GM12874 (cell line): Measurements from ENCODE around the gene KRT13.

ENCODE experiments used
- TF ChIP-seq, protein P1 (sequence below): IDR thresholded peaks from 2 replicates; pipeline ENCODE4 v1.5.1; 2011; ENCODE audit warnings: low read depth, mild to moderate bottlenecking, control low read depth, low read length, moderate library complexity; ENCODE audit not compliant: insufficient read depth

KRT13 gene

DNA sequence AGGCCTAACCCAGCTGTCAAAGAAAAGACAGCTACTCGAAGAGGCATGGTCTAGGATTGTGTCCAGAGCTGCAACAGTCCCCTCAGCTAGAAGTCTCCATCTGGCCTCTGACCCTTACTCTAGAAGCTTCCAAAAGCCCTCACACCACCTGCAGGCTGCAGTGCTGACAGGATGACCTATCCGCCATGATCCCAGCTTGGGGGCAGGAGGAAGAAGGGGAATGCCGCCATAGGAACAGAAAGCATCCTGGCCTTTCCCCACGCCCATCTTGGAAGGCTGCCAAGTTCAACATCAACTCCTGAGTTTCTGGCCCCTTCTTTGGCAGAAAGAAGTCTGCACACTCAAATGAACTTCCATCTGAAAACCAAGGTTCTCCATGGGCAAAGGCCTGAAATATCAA, 12.6 kb downstream of the KRT13 start:
- TF ChIP-seq, protein P1, sequence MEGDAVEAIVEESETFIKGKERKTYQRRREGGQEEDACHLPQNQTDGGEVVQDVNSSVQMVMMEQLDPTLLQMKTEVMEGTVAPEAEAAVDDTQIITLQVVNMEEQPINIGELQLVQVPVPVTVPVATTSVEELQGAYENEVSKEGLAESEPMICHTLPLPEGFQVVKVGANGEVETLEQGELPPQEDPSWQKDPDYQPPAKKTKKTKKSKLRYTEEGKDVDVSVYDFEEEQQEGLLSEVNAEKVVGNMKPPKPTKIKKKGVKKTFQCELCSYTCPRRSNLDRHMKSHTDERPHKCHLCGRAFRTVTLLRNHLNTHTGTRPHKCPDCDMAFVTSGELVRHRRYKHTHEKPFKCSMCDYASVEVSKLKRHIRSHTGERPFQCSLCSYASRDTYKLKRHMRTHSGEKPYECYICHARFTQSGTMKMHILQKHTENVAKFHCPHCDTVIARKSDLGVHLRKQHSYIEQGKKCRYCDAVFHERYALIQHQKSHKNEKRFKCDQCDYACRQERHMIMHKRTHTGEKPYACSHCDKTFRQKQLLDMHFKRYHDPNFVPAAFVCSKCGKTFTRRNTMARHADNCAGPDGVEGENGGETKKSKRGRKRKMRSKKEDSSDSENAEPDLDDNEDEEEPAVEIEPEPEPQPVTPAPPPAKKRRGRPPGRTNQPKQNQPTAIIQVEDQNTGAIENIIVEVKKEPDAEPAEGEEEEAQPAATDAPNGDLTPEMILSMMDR = no peak

DNA sequence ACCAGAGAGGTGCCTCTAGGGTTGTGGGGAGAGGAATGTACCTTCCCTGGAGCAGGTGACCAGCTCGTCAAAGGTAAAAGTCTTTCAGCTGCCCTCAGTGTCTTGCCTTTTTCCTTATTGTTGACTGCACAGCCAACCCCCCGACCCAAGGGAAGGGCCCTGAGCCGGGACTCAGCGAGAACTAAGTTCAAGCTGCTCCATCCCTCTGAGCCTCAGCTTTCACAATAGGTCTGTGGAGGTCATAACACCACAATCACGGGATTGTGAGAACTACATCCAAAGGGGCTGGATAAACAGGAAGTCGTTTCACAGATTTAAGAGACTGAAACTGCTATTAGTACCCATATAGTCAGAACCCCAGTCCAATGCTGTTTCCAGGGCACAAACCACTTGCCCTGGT, 13.1 kb downstream of the KRT13 start:
- TF ChIP-seq, protein P1 = no peak

DNA sequence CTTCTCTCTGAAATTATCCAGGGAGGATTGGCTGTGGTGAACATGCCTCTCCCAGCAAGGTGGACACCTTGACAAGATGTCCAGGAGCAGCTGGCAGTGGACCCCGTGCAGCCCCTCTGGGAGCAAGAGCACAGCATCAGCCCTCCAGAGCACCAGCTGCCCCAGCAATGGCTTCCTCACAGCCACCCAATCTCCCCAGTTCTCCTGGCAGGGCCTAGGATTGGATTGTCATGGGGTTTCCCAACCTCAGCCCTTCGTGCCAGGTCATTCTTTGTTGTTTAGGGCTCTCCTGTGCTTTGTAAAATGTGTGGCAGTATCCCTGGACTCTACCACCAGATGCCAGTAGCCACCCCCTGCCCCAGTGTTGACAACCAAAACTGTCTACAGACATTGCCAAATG, 13.9 kb downstream of the KRT13 start:
- TF ChIP-seq, protein P1 = no peak

DNA sequence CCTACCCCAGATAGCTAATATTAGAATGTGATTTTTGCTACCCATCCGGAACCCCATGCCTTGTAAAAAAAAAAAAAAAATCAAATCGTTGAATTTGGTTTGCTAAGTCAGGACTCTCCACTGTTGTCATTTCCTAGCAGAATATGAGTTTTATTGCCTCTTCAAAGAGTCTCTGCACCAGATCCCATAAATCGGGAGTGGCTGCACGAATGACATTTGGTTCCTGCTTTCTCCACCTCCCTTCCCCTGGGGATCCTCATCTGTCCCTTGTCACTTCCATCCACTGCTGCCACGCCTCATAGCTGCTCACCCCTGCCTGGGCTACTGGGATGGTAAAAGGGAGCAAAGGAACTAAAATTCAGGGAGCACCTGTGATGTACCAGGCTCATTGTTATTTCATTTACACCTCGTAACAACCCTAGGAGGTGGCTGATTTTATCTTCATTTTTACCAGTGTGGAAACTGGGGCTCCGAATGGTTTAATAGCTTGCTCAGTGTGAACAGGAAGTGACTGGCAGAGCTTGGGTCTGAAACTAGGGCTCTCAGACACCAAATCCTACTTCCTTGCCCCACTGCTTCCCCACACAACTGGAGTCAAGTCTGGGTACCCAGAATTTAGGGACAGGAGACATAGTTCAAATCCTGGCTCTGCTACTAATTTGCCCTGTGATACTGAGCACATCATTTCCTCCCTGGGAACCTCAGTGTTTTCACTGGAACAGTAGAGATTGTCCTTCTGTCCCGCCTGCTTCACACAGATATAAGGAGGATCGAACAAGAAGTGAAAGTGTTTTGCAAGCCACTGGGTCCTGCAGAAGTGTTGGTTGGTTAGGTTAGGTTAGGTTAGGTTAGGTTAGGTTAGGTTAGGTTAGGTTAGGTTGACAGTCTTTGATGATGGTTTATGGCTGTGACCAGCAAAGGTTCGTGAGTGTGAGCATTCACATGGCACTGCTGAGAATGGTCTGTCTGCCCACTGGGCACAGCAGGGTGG, 15.1 kb downstream of the KRT13 start:
- TF ChIP-seq, protein P1 = no peak

DNA sequence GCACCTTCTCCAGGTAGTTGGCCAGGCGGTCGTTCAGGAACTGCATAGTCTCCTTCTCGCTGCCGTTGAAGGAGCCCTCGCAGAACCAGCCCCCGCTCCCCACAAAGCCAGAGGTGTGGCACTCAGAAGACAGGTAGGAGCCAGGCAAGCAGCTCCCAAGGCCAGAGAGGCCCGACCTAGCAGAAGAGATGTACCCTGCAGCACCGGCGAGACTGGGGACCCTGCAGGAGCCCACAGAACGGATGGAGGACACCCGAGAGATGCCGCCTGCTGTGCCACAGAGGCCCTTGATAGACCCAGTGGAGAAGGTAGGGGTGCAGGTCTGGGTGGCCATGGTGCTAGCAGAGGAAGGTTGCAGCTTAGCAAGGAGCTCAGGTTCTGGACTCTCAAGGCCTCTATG, 15.9 kb downstream of the KRT13 start, which contains the start of gene KRT36:
Gene KRT36, minus strand, starts transcription at position 380 of the 400 bp plus-strand sequence. Its CDS starts 46 bp downstream, at position 334.
- TF ChIP-seq, protein P1 = no peak

DNA sequence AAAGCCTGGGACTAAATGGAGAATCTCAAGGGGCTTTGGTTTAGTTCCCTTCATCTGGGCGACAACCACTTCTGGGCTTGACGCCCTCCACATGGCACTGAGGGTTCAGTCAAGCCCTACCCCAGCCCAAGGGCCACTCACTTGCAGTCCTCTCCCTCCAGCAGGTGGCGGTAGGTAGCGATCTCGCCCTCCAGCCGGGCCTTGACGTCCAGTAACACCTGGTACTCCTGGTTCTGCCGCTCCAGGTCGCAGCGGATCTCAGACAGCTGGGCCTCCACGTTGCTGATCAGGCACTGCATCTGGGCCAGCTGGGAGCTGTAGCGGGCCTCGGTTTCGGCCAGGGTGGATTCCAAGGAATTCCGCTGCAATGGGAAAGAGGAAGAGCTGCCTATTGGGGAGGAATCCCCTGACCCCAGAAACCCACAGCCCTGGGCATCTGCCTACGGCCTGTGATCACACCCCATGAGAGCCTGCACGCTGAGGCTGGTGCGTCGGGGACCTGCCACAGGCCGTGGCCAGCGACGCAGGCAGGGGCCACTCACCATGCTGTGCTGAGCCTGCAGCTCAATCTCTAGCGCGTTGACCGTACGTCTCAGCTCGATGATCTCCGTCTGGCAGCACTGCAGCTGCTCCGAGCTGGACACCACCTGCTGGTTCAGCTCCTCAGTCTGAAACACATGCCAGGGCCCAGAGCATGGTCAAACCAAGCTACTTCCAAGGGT, 18.4 kb downstream of the KRT13 start:
- TF ChIP-seq, protein P1 = peak; percentile 70

DNA sequence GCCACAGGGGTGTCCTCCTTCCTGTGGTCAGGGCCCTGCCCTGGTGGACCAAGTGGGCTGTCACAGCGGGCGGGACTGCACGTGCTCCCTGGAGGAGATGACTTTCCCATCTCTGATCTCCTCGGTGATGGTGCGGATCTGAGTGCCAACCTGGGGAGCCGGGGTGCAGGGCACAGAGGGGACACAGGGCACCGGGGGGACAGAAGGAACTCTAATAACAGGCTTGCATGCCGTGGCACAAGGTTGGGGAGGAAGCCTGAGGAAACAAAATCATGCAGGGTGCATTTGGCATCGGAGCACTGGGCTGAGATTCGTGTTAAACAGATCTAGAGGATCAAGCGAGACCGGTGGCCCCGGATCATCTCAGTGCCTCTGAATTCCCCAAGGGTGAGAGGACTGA, 19.1 kb downstream of the KRT13 start:
- TF ChIP-seq, protein P1 = no peak
